GM12865 (cell line): Measurements from ENCODE around the gene DRC7.

Experiments used
- DNase-seq: peaks from one replicate; pipeline ENCODE4 v3.0.0; 2010; ENCODE audit warnings: low read depth
- H3K4me3 ChIP-seq: 2 replicates; pipeline ENCODE4 v1.5.1; 2011; ENCODE audit warnings: mild to moderate bottlenecking, low read depth, low read length, control low read depth
- TF ChIP-seq, protein P1 (sequence below): IDR thresholded peaks from 2 replicates; pipeline ENCODE4 v1.5.1; 2011; ENCODE audit warnings: low read length, control low read depth, low read depth, inconsistent platforms; ENCODE audit not compliant: insufficient read depth; ENCODE audit errors: missing control alignments

DRC7 gene

DNA sequence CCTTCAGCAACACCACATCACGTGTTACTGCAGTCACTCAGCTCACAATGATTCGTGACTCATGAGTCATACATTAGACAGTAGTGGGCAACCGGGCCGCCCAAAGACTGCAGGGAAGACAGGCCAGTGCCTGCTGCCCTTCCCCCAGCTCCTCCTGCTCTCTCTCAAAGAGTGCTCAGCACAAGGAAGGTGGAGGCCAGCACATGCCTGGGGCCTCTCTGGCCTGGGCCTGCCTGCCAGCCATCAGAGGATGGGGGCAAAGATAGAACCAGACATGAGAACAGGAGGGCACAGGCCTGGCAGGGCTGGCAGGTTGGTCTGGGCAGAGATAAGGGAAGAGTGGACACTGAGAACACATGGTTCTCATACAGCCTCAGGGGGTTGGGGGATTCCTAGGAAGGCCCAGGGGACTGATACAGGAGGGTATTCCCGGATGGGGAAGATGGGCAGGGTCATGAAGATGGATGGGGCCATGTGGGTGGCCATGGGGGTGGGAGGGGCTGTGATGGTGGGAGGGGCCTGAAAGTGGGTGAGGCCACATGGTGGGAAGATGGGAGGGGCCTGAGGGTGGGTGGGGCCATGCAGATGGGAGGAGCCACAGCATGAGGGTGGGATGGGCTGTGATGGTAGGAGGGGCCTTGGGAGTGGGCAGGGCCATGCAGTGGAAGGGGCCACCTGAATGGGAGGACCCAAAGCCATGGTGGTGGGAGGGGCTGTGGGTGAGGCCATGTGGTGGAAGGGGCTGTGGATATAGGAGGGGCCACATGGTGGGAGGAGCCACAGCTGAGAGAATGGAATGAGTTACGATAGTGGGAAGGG lies 69.9 kb downstream of the DRC7 start:
- TF ChIP-seq, protein P1, sequence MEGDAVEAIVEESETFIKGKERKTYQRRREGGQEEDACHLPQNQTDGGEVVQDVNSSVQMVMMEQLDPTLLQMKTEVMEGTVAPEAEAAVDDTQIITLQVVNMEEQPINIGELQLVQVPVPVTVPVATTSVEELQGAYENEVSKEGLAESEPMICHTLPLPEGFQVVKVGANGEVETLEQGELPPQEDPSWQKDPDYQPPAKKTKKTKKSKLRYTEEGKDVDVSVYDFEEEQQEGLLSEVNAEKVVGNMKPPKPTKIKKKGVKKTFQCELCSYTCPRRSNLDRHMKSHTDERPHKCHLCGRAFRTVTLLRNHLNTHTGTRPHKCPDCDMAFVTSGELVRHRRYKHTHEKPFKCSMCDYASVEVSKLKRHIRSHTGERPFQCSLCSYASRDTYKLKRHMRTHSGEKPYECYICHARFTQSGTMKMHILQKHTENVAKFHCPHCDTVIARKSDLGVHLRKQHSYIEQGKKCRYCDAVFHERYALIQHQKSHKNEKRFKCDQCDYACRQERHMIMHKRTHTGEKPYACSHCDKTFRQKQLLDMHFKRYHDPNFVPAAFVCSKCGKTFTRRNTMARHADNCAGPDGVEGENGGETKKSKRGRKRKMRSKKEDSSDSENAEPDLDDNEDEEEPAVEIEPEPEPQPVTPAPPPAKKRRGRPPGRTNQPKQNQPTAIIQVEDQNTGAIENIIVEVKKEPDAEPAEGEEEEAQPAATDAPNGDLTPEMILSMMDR, result no peak
- peak; percentile 69 for DNase-seq
- H3K4me3 ChIP-seq, result no peak overlapping the region

DNA sequence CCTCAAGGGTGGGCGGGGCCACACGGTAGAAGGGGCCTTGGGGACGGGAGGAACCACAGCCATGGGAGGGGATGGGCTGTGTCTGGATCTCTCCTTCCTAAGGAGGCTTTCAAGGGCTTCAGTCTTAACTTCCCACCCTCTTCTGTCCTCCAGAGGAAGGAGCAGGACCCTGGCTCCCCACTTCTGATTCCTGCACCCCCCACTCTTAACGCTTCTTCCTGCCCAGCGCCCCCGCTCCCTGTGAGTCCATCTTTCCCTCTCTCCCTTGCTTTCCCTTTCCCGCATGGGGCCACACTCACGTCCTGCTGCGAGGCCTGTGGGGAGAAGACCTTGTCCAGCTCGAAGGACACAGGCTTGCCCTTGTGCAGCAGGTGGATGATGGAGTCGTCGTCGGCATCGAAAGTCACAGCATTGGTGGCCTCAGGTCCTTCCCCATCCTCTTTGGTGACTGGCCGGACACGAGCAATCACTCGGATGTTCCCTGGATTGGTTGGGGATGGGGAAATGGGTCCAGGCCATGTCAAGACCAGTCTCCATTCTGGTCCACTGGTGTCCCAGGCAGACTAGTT lies 70.6 kb downstream of the DRC7 start:
- no peak overlapping the region for H3K4me3 ChIP-seq
- no peak for DNase-seq
- TF ChIP-seq, protein P1, result no peak

DNA sequence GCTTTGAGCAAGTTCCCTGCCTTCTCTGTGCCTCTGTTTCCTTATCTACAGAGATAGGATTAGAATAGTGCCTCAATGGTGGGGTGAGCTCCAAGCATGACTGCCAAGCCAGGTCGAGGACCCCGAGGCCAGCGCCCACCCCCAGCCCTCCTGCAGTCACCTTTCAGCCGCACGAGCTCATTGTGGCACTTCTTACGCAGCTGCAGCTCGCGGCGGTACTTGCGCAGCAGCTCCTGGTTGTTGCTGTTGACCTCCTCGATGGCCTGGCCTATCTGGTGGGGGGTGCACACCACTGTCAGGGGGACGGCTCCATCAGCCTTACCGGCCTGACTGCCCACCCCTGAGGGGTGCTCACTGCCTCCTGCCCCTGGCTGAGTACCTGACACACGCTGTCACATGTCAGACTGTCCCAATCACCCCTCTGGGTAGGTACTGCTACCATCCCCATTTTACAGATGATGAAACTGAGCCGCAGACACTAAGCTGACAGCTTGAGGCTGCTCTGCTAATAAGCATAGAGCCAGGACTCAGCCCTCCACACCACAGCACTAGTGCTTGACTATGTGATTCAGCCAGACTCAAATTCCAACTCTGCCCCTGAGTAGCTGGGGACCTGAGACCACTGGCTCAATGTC lies 72.2 kb downstream of the DRC7 start:
- TF ChIP-seq, protein P1, result no peak
- DNase-seq, result no peak
- no peak overlapping the region for H3K4me3 ChIP-seq

DNA sequence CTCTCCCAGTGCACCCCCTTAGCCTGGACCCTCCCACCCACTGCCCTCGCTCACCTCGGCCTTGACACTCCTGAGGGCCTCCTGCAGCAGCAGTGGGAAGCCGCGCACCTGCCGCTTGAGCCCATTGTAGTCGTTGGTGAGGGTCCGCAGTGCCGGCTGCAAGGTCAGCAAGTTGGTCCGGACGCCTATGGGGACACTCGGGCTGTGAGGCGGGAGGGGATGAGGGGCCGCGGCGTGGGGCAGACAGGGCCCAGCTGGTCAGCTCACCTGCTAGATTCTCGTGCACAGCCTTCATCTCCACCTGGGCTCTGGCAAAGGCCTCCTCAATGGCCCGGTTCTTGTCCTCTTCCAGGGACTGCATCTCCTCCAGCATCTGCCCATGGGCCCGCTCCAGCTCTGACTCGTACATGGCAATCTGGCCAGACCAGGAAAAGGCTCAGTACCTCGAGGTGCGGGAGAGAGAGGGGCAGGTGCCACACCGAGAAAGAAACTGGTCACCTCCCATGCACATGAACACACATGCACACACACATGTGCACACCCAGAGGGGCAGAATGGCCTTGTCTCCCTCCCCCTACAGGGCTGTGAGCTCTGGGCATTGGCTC lies 75.0 kb downstream of the DRC7 start:
- H3K4me3 ChIP-seq, result no peak overlapping the region
- DNase-seq, result no peak
- TF ChIP-seq, protein P1, result no peak

DNA sequence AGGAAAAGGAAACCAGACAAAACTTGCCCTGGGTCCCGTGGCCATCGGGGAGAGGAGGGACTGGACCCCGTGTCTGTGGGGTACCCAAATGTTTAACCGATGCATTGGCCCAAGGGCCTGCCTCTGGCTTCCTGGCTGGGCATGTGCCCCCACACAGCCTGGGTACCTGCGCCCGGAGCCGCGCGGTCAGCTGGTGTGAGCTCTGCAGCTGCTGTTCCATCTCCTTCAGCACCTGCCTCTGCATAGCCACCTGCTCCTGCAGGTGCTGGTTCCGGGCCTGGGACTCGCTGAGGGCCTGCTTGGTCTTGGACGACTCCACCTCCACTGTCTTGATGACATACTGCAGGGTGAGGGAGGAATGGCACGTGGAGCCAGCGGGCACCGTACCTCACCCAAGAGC lies 75.8 kb downstream of the DRC7 start:
- DNase-seq, result no peak
- TF ChIP-seq, protein P1, result no peak
- H3K4me3 ChIP-seq, result no peak overlapping the region

DNA sequence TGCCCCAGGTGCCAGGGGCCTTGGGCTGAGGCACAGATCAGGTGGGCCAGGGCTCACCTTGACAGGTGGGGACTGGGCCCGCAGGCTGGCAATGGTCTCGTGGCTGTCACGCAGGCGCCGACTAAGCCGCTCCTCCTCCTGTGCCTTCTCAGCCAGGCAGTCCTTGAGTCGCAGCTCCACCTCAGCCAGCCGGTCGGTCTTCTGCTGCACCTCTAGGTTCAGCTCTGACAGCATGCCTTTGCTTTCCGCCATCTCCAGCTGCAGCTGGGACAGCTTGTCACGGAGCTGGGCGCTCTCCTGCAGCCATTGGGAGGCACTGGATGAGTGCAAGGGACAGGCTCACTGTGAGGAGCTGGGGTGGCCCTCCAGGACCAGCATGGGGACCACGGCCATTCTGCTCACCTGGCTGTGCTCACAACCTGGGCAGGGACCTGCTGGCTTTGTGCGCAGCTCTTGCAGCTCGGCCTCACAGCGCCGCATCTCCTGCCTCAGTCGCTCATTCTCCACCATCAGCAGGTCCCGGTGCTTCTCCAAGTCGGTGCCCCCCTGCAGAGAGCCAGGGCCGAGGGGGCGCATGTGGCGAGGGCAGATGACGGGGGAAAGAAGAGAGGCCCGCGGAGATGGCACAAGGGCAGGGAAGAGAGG lies 76.7 kb downstream of the DRC7 start:
- TF ChIP-seq, protein P1, result no peak

More for the DNA sequence above, 76.7 kb downstream of the DRC7 start:
- no peak overlapping the region for H3K4me3 ChIP-seq
- DNase-seq, result no peak
